CD4-positive, alpha-beta T cell treated with Interleukin-12 subunit alpha and Interleukin-12 subunit beta, for 1 hour (primary cell): ENCODE data around the gene PDE4D.
A peak's percentile ranks its signal among the peaks of the same experiment; 100 is the strongest.

Experiments used
- DNase-seq: peaks from one replicate; pipeline ENCODE4 v3.0.0-alpha.2; 2020

The PDE4D gene

GRCh38 chr5:59051951-59052350, 841.6 kb downstream of the PDE4D start:
- no peak for DNase-seq

GRCh38 chr5:59049095-59049494, 844.4 kb downstream of the PDE4D start:
- DNase-seq: no peak

DNA sequence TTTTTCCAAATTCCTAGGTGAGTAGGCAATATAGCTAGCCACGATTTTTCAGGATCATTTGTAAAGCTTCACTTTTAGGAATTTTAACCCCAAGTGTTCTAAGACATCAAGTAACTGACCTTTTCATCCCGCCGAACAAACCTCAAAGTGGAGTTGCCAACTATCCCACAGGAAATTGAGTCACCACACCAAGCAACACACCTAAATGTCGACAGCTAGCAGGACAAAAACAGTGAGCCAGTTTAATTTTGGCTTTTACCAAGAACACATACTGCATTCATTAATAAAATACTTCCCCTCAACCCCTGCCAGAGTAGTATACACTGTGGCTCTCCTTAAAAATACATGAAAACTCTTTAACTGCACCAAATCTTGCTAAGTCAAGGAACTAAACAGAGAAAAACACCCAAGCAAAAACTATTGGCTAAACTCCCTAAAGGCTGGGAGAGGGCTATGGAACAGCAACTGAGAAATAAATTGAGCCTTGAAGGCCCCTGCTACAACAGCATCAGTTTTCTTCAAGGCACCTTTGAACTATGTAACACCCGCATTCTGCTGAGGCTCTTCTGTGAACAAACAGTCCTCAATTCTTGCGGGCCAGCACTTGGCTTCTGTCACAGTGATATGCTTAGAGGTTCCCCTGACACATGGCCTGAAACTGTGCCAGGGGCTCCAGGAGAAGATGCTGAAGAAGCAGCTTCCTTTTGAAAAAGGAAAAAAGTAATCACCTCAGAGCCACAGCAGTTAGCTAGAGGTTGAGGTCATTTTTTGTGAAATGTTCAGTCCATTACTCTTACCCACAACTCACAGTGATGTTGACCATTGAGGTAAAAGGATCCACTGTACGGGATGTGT, 851.1 kb downstream of the PDE4D start:
- DNase-seq: no peak

GRCh38 chr5:59041355-59041754, 852.2 kb downstream of the PDE4D start:
- no peak for DNase-seq

- DNase-seq: no peak
Measured at GRCh38 chr5:59040804-59041201, 852.7 kb downstream of the PDE4D start.

- DNase-seq: no peak
Measured at GRCh38 chr5:59040024-59040803, 853.3 kb downstream of the PDE4D start.

DNA sequence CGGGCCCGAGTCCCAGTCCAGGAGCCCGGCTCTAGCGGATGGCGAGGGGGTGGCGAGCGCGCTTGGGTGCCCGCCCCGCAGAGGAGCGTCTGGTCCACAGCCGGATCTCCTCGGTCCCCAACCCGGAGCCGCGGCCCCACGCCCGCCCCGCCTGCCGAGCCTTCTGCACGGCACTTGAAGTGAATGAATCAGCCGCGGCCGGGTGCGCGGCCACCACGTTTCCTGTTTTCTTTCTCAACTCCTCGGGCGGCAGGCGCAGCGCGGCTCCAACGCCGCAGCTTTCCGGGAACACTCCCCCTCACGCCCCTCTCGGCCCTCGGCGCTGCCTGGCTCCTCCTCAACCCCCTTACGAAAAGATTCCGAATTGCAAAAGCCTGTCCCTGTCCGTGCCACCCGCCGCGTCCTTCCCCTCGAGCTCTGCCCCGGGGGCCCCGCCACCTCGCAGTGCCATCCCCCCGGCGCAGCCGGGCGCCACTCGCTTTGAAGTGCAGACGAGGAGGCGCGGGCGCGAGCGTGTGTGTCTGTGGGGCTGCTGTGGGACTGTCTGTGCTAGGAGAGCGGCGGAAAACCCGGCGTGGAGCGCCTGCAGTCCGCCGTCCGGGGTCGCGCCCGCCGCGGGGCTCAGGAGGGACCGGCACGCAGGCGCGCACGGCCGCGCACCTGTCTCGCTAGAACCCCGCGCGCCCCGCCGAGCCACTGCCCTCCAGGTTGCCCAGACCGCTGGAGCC, 854.1 kb downstream of the PDE4D start:
- DNase-seq: peak; percentile 86

- DNase-seq: peak; percentile 20
Measured at GRCh38 chr5:59038798-59039295, 854.7 kb downstream of the PDE4D start.

DNA sequence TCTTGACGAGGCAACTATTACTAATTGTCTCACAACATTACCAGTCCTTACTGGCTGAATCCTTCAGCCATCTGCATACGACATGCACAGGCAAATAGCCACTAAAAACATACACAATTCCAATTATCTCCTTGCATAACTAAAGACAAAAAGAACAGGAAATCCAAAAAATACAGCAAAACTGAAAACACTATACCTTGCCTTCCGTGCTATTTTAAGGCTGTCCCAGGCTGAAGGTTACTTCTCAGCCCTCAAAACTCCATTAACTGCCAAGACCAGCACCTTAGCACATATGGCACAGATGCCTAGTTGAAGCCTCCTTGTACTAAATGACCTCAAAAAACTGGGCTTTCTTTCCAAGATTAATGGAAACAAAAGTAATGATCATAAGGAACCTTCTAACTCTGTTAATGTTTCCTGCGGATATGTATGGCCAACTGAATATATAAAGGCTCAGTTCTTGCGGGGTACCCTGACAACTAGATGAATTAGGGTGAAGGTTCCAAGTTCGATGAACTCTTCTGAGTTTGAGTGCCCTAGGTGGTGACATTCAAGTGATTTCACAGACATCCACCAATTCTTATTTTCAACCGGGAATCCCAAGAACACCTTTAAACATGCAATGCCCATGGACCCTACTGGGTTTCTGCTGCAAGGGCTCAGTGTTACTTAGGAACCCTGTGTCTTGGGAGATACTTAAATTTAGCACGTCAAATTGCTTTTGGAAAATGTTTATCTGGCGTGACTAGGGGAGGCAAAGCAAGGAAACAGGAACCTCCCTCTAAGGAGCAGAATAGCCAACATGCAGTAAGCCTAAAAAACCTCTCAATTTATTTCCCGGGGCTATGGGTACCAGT, 855.4 kb downstream of the PDE4D start:
- DNase-seq: no peak

- no peak for DNase-seq
Measured at GRCh38 chr5:59037453-59037852, 856.1 kb downstream of the PDE4D start.

DNA sequence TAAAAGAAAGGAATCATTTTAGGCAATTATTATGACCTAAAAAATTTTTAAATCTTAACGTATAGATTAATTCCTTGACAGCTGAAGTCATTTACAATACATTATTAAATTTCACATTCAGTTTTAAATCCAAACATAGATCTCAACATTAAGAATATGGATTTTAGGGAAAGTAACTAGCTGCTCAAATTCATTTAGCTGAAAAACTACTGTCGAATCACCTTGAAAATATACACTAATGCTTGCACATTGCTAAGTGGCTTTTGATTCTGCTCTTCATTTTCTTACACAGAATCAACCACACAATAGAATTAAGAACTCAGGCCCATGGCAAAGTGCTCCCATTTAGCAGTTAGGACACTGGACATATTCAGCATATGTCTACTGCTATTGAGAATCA, 856.5 kb downstream of the PDE4D start:
- DNase-seq: no peak

- peak; percentile 59 for DNase-seq
Measured at GRCh38 chr5:59036274-59036961, 857.1 kb downstream of the PDE4D start.

DNA sequence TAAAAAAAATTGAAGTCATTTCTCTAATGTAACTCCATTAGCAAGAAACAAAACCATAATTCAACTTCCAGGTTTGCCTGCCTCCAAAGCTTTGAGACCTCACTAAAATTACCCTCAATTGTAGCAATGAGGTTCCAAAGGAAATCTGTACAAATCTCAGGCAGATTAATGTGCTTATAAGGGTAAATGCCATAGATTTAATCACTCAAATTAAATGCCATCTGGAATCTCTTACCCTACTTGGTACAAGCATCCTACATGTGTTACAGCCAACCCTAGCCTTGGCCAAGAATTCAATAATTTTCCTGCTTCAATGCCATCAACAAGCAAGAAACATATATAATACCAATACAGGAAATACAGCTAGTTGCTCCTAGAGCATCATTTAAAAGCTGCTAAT, 857.8 kb downstream of the PDE4D start:
- no peak for DNase-seq

DNA sequence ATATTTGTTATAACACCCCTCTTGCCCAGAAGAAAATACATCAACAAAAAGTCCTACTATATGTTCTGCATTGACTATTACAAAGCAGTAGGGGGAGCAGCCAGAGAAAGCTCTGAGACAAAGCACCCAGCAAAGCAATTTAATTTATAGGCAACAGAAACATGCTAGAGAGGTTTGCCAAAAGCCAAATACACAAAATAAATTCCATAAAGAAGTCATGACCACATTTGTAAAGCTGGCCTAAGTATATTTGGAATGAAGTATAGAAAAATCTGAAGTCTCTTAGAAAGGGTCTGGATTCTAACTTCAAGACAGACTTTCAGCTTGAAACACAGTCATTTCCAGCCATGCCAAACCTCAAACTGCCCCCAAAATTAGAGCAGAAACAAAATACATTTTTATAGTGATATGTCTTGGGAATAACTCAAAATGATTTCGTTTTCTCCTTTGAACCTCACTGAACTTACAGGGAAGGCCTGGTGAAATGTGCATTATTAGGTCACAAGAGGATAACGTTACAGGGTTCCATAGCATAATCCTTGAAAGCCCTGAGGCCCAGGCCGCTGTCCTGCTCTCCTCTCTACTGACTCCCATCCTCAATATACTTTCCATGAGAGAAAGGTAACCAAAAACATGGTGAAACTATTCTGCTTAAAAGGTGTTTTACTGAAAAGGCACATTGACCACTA, 858.9 kb downstream of the PDE4D start:
- DNase-seq: peak; percentile 67

- DNase-seq: no peak
Measured at GRCh38 chr5:59027145-59027907, 866.2 kb downstream of the PDE4D start.

GRCh38 chr5:59025734-59026133, 867.8 kb downstream of the PDE4D start:
- no peak for DNase-seq

GRCh38 chr5:59021837-59022514, 871.5 kb downstream of the PDE4D start:
- no peak for DNase-seq

GRCh38 chr5:59021286-59021673, 872.2 kb downstream of the PDE4D start:
- no peak for DNase-seq

GRCh38 chr5:59020611-59021285, 872.8 kb downstream of the PDE4D start:
- DNase-seq: no peak
